HepG2 (cell line): ENCODE measurements around the gene HTR3C. TPM values are rescaled to one million over a fixed set of nuclear protein-coding genes. Genes with fewer than 3 reads are reported as not detected.

Experiments
- CEBPB ChIP-seq: IDR thresholded peaks from 2 replicates; pipeline ENCODE4 v1.6.1; 2011; ENCODE audit warnings: low read depth, low read length, improper control_type of control experiment, borderline replicate concordance
- GATAD1 ChIP-seq: IDR thresholded peaks from 2 replicates; pipeline ENCODE4 v1.6.1; 2016; ENCODE audit warnings: missing genetic modification reagents, missing compliant biosample characterization
- GLI4 ChIP-seq: sonication (generic); formaldehyde crosslinking; IDR thresholded peaks from 2 replicates; pipeline ENCODE4 v1.5.1; 2020; ENCODE audit warnings: missing genetic modification reagents, mild to moderate bottlenecking, moderate library complexity, borderline replicate concordance
- HOXA3 ChIP-seq: sonication (generic); formaldehyde crosslinking; IDR thresholded peaks from 2 replicates; pipeline ENCODE4 v1.5.0; 2020; ENCODE audit warnings: missing genetic modification reagents
- KLF16 ChIP-seq, 2 experiments: sonication (generic) in 1 of 2; formaldehyde crosslinking in 1 of 2; IDR thresholded peaks; 2 replicates each; pipeline versions ENCODE4 v1.6.1 to v1.8.0; 2016 to 2023; ENCODE audit warnings: missing genetic modification reagents in 2 of 2, missing compliant biosample characterization in 1 of 2
- LRRFIP1 ChIP-seq: sonication (generic); formaldehyde crosslinking; conservative IDR thresholded peaks from 2 replicates; pipeline ENCODE4 v1.4.0; 2020; ENCODE audit warnings: missing genetic modification reagents
- RBFOX2 ChIP-seq: fragments of 200-400 bp; formaldehyde crosslinking; IDR thresholded peaks from 2 replicates; pipeline ENCODE4 v1.6.1; 2017; ENCODE audit warnings: low read depth, mild to moderate bottlenecking, low read length
- RFXANK ChIP-seq: IDR thresholded peaks from 2 replicates; pipeline ENCODE4 v1.6.1; 2016
- SOX5 ChIP-seq: IDR thresholded peaks from 2 replicates; pipeline ENCODE4 v1.6.1; 2016; ENCODE audit warnings: borderline replicate concordance
- XRCC5 ChIP-seq: fragments of 200-400 bp; formaldehyde crosslinking; optimal IDR thresholded peaks from 2 replicates; pipeline ENCODE3; 2017; ENCODE audit warnings: mild to moderate bottlenecking, low read length
- ZFP62 ChIP-seq: sonication (generic); formaldehyde crosslinking; IDR thresholded peaks from 2 replicates; pipeline ENCODE4 v1.4.0; 2020; ENCODE audit warnings: missing genetic modification reagents
- ZNF225 ChIP-seq: sonication (generic); formaldehyde crosslinking; IDR thresholded peaks from 2 replicates; pipeline ENCODE4 v1.4.0; 2020; ENCODE audit warnings: mild to moderate bottlenecking, missing genetic modification reagents
- ZNF274 ChIP-seq: sonication (generic); formaldehyde crosslinking; IDR thresholded peaks from 2 replicates; pipeline ENCODE4 v1.5.1; 2020; ENCODE audit warnings: mild to moderate bottlenecking, missing genetic modification reagents
- ZNF33B ChIP-seq: sonication (generic); formaldehyde crosslinking; IDR thresholded peaks from 2 replicates; pipeline ENCODE4 v1.5.1; 2020; ENCODE audit warnings: mild to moderate bottlenecking, missing genetic modification reagents
- ZNF432 ChIP-seq: sonication (generic); formaldehyde crosslinking; IDR thresholded peaks from 2 replicates; pipeline ENCODE4 v1.5.0; 2020; ENCODE audit warnings: missing genetic modification reagents, mild to moderate bottlenecking, borderline replicate concordance
- ZNF503 ChIP-seq: sonication (generic); formaldehyde crosslinking; IDR thresholded peaks from 2 replicates; pipeline ENCODE4 v1.4.0; 2020; ENCODE audit warnings: missing genetic modification reagents
- ZNF512B ChIP-seq: sonication (generic); formaldehyde crosslinking; IDR thresholded peaks from 2 replicates; pipeline ENCODE4 v1.5.1; 2020; ENCODE audit warnings: missing genetic modification reagents, mild to moderate bottlenecking, borderline replicate concordance
- ZNF574 ChIP-seq: sonication (generic); formaldehyde crosslinking; IDR thresholded peaks from 2 replicates; pipeline ENCODE4 v1.4.0; 2020; ENCODE audit warnings: missing genetic modification reagents
- ZNF7 ChIP-seq: IDR thresholded peaks from 2 replicates; pipeline ENCODE4 v1.6.1; 2016; ENCODE audit warnings: missing biosample characterization, missing genetic modification reagents
- ZNF768 ChIP-seq: sonication (generic); formaldehyde crosslinking; IDR thresholded peaks from 2 replicates; pipeline ENCODE4 v1.4.0; 2020; ENCODE audit warnings: missing genetic modification reagents
- polyA plus RNA-seq, 8 experiments: library from polyadenylated mRNA; depleted of rRNA in 3 of 8; stranded (reverse) in 7 of 8; unstranded in 1 of 8; fragments of >200 nt; fragmentation: Illumina TruSeq in 4 of 8; extraction: Trizol in 4 of 8; gene quantifications; 2 replicates each; pipeline versions ENCODE4 v1.2.1 to v1.2.3, GENCODE V29; 2011 to 2016; ENCODE audit warnings: low read depth in 4 of 8, missing spikeins in 1 of 8, mixed read lengths in 1 of 8; ENCODE audit not compliant: insufficient read depth in 1 of 8
- total RNA-seq, 5 experiments: library from RNA; depleted of rRNA; stranded (reverse); fragments of >200 nt; fragmentation: Illumina TruSeq; extraction: Trizol; gene quantifications; 2 replicates each; pipeline ENCODE4 v1.2.3, GENCODE V29; 2016; ENCODE audit warnings: low read depth in 1 of 5

The HTR3C gene
- total and polyA plus RNA-seq, 2 of the 13 experiments (the other 11 are each of a cell fraction or from before 2014, with no cell fraction given) = not detected

GRCh38 chr3:184017672-184018423, 35.0 kb upstream of the HTR3C start, which contains the start of gene ABCC5 (continued):
- TF ChIP-seq GATAD1 (CRISPR knock-in tag) (peak; percentile 84), ZNF503 (CRISPR knock-in tag) (no peak), GLI4 (CRISPR knock-in tag) (0 out of 2 replicates have a peak, but pooled peaks have one; percentile 5), ZFP62 (CRISPR knock-in tag) (no peak), LRRFIP1 (CRISPR knock-in tag) (0 out of 2 replicates have a peak, but pooled peaks have one; percentile 32), ZNF7 (CRISPR knock-in tag) (no peak), ZNF512B (peak; percentile 14; the same call in 1 of the 2 replicates), CEBPB (no peak), ZNF33B (CRISPR knock-in tag) (no peak; the same call in 1 of the 2 replicates), ZNF274 (no peak), XRCC5 (peak; percentile 35), ZNF225 (CRISPR knock-in tag) (peak; percentile 42), HOXA3 (no peak; the same call in 1 of the 2 replicates), ZNF574 (CRISPR knock-in tag) (peak; percentile 90), SOX5 (CRISPR knock-in tag) (no peak), RBFOX2 (peak; percentile 90), ZNF768 (CRISPR knock-in tag) (peak; percentile 44; the same call in 1 of the 2 replicates), ZNF432 (CRISPR knock-in tag) (no peak), RFXANK (CRISPR knock-in tag) (no peak), KLF16 (CRISPR knock-in tag; IDR thresholded peaks at IDR 0.05) (no peak; a peak in 1 of 4 replicates)
